HG03196 (cell line): ENCODE results near the gene NKX1-1.

Source experiments
- ATAC-seq: cut with Tn5 transposase; IDR thresholded peaks from one replicate; pipeline ENCODE4 v1.9.1; 2021; ENCODE audit not compliant: unreplicated experiment

Gene NKX1-1

DNA sequence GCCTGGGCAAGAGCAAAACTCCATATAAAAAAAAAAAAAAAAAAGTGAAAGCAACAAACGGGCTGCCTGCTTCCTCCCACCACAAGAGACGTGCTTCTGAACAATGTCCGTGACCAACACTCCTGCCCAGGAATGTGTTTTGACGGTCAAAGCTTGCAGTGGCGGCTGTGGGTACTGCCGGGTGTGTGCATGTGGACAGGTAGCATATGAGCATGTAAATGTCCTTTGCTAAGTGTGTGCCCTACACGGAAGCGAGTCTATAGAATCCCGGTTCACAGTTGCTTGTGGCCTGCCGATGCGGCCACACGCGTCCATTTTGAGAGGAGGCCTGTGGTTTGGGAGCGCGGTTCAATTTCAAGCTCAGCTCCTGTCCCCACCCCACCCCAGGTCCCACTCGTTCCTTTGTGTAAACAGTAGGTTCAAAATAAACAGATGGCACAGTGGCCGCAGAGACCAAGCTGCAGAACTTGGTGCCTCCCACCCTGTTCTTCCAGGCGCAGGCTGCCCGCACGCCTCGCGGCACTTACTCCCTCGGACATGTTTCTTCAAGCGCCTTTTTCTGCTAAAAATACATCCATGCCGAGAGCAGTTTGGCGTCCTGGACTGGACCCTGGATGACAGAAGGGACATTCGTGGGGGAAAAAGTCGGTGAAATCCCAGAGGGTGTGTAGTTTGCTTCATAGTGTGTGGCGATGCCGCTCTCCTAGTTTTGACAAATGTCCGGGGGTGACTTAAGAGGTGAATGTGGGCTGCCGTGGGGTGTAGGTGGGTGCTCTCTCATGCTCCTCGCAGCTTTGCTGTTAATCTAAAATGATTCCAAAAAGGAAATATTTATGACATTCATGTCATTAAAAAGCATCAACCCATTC, 11.5 kb upstream of the NKX1-1 start:
- no peak for ATAC-seq

DNA sequence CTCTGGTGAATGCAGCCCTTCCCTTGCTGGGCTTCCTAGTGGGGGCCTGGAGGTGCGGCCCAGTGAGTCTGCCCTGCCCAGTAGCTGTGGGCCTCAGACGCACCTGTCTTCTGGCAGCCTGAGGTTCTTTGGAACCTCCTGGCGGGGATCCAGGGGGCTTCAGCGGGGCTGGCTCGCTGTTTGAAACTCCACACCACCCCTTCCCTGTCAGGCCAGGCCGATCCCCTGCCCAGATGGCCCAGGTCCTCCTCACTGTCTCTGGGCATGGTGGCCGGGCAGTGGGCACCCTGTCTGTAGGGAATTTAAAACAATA, 10.7 kb upstream of the NKX1-1 start:
- no peak for ATAC-seq

DNA sequence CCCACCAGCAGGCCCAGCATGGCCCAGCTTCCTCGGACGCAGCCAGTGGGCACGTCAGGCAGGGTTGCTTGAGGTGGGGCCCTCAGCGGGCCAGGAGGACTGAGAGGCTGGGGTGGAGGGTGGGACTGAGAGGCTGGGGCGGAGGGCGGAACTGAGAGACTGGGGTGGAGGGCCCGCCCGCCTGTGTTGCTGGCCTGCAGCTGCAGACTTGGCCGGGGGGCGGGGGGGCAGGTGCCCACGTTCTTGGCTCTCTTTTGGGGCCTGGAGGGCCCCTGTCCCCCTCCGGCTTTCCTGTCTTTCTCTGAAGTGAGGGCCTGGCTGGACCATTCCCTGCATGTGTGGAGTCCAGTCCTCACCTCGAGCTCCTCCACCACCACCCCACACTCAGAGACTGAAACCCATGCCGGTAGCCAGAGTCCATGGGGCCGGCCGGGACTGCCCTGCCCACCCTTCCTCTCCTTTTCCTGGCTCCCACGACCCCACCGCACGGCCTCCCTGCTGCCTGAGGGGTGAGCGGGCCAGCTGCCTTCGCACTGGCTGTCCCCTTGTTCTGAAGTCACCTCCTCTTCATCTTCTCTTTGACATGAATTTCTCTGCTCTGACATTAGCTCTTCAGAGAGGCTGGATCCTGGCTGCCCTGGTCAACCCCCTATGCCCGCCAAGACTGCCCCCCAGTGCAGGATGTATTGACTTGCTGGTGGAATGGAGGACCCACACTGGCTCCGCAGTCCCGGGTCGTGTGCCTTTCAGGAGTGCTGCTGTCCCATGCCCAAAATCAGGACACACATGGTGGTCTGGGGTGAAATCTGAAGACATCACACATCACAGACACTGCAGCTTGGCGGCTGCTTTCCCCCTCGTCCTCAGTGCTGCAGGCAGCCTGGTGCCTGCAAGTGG, 10.1 kb upstream of the NKX1-1 start:
- no peak for ATAC-seq

DNA sequence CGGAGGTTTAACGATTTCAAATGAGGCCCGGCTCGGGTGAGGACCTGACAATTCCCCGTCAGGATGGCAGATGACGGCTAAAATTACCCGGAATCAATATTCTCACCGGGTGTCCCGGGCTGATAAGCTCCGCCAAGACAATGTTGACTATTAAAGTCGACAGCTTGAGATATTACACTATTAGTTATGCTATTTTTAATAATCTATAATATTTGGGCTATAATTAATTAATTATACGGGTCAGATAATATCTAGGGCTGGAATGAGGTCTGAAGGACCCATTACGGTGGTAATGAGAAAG, 9.4 kb upstream of the NKX1-1 start:
- no peak for ATAC-seq

DNA sequence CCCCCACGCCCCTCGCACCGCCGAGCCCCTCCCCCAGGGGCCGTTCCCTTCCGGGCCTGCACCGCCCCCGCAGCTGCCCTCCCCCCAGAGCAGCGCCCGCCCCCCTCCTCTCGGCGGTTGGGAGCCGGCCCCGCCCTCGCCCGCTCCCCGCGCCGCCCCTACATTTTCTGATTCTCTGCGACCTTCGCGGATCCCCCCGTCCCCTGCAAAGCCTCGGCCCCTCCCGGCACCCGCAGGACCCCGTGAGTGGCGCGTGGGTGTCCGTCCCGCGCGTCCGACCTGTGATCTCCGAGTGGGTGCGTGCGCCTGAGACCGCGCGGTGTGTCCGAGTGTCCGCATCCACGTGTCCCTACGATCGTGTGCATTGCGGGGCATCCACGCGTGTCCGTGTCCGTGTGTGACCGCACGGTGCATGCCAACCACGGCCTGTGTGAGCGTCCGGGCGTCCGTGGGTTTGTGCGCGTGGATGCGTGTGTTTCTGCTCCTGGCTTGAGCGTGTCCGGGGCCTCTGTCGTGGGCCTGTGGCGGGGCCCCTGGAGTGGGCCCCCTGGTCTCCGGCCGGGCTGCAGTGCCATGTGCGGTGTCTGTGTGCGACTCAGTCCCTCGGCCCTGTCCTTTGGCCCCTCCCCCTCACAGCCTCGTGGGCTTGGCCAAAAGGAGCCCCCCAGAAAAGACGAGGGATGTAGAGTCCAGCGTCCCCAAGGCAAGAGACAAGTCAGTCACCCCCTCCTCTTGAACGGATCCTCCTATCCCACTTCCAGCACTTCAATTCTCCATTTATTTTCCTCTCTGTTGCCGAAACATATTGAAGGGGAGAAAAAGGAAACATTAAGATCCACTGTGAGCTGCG, 8.8 kb upstream of the NKX1-1 start:
- ATAC-seq, result no peak

DNA sequence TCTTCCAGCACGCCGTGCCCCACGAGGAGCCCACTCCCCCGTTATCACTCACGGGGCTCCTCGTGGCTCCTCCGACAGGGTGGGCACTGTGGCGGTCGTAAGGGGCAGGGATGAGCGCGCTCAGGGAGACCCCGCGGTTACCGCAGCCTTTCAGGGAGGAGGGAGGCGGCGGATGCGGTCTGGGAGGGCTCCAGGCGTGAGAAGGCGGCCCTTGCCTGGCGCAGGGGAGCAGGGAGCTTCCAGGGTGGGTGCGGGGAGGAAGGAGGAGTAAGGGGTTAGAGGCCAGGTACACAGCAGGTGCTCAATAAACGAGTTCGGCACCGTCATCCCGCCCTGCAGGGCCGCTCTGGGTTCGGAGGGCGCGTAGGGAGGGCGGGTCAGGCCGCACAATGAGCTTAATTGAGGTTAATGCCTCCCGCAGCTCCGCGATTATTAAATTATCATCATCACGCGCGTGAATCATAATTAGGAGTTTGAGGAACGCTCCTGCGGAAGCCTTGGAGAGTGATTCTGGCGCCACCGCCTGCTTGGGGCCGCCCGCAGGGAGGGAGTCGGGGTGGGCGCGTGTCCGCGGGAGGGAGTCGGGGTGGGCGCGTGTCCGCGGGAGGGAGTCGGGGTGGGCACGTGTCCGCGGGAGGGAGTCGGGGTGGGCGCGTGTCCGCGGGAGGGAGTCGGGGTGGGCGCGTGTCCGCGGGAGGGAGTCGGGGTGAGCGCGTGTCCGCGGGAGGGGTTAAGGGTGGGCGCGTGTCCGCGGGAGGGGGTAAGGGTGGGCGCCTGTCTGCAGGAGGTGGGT, 7.6 kb upstream of the NKX1-1 start:
- no peak for ATAC-seq

DNA sequence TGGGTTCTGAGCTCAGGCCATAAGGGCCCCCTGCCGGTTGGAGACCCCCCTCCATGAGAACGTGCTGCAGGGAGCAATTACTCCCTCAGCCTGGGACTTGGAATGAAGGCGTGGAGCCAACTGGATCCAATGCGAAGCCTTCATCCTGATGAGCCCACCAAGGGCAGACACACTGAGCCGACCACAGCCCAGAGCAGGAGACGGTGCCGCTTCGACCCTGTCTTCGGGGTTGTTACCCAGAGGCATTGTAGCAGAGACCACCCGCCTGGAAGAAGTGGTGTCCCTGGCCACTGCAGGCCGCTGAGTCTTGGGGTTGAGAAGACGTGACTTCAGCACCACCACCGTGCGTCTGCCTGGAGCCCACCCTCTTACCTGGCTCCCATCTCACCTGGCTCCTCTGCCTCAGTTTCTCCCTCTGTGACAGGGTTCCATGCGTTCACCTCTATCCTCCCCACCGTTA, 7.0 kb upstream of the NKX1-1 start:
- no peak for ATAC-seq

DNA sequence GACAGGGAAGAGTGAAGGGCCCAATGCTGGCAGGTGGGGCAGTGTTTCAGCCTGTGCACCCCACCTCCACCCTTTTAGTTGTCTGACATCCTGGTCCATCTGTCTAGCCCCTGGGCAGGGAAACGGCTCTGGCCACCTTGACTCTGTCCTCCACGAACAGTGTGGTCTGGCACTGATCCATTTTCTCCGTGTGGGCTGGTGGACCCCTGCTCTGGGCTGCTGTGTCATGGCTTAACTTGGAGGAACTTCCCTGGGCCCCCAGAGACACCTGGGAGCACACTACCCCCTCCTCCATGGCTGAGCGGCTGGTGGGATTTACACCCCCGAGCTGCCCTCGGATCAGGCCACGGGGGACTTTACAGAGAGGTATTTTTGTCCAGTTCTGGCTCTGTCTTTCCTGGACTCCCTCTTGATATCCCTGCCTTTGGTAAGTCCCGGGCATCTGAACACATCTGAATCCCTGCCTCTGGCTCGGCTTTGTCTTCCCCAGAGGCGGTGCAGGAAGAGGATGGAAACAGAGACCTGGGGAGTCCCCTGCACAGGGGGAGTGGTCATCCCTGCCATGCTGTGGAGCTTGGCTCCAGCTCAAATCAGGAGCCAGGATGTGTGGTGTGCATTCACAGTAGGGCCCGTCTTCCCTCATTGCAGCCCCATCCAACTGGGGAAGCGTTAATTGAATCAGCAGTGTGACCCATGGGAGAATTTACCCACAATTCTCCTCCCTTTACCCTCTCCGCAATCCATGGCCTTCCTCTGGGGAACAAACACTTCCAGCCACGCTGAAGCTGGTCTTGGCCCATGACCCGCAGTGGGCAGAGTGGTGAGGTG, 6.3 kb upstream of the NKX1-1 start:
- ATAC-seq, result no peak

DNA sequence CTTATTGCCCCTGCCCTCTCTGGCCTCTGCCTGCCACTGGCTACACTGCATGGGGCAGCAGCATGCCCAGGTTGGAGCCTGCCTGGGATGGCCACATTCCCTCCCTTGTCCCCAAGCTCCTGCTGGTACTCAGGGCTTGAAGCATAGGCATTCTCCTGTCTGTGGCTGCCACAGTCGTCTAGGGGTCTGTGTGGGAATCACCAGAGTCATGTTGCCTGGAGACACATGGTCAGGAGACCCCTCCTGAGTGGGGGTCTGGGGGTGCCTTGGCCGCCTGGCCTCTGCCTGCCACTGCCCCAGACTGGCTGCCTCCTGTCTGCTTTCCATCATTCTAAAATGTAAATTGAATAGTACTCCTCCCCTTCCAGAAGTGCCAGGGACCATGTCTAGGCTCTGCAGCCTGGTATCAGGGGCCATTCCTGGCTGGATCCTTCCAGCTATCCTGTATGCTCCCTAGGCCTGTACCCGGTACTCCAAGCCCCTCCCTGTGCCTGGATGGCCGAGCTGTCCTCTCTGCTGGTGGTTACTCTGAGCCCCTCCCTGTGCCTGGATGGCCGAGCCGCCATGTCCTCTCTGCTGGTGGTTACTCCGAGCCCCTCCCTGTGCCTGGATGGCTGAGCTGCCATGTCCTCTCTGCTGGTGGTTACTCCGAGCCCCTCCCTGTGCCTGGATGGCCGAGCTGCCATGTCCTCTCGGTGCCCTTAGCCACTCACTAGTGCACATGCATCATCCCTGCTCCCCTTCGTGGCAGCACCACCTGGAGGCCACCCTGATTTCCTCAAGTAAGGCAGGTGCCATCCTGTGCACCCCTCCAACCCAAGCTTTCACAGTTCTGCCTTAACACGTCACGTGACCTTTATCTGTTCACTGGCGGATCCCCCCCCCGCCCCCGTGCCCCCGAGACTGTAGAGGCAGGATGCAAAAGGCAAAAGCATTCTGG, 5.5 kb upstream of the NKX1-1 start:
- ATAC-seq, result no peak

DNA sequence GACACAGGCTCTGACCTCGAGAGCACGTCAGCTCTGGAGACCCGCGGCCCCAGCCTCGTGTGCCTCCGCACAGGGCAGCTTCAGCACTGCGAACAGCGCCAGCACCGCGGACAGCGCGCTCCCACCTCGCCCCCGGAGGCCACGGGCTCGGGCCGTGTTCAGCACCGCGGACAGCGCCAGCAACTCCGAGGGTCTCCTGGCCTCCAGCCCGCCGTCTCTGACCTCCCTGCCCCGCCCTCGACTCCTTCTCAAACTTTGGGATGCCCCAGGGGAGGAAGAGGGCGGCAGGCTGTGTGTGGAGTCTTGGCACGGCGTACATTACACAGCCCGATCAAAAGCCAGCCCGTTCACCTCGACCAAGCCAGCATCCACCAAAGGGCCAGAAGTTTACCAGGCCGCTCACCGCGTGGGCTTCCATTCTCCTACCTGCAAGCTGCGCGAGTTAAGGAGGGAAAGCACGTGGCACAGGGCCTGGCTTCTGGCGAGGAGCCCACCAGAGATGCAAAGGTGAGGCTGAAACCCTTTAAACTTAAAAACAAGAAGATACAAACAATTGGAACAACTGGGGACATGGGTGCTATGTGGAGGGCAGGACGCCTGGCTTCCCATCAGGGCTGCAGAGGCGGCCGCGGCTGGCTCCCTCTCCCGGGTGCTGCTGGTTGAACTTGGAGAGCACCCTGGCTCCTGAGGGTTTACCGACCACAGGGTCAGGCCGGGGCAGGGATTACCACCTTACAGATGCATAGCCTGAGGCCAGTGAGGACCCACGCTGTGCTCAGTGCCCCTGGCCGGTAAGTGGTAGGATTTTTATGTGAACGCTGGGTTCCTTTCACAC, 4.5 kb upstream of the NKX1-1 start:
- ATAC-seq, result no peak

DNA sequence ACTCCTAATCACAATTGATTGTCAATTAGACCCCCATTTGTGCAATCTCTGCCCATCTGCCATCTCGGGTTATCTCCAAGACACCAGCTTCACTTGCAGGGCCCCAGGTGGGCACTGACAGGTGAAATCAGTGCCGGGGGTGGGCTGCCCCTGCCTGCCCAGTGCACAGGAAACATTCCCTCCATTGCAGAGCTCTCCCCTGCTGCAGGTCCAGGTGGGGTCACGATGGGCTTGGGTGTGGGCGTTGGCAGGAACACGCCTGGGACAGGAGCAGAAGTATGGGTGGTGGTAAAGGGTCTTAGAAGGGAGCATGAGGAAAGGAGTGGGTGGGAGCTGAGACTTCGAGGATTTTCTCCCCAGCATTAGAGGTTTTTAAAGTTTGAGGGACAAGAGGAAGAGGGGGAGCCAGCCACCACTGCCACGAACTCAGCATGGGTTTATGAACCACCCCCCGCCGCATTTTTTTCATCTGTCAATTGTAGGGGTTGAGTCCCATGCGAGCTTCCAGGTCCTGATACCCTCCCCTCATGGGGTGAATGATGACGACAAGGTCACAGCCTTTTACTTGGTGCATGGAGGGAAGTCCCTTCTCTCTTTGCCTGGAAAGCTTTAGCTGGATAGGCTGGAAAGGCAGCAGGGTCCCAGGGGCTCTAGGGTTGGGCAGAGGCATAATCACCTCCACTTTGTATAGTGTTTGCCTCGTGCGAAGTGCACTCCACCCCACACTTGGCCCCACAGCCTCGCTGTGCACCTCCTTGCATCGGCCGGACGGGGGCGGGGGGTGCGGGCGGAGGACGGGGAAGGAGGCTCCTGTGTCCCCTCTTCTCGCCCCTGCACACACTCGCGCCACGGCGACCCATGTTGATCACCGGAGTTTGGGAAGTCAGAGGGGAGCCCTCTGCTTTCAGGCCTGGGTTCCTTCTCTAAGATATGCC, 3.5 kb upstream of the NKX1-1 start:
- no peak for ATAC-seq

DNA sequence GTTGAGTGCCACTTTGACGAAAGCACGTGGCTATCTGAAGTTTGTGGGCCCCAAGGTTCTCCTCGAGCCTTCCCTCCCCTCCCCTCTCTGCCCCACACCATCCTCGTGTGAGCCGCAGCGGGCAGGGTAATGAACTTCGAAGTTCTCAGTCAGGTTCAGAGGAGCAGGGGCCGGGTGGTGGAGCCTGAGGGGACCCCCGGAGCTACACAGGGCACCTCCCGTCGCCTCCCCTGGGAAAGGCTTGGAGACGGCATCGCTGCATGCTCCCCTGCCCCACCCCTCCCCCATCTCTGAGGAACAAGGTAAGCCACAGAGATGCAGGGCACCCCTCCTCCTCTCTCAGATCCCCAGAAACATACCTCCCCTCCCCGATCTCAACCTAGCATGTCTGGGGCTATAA, 2.8 kb upstream of the NKX1-1 start:
- ATAC-seq, result no peak

DNA sequence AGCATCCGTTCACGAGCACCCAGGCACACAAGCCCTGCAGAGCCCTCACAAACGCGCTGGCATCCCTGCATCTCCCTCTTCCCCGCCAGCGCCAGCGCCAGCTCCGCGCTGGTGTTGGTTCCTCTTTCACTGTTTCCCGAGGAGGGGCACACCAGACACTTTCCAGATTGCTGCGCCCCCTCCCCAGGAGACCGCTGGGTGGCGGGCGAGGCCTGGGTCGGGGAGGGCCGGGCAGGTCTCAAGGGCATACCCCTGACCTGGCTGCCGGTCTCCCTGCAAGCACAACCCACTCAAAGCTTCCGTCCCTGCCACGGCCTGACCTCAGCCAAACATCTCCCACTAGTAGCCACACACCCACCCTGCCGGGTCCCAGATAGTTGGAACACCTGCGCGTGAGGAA, 2.2 kb upstream of the NKX1-1 start:
- ATAC-seq, result no peak

DNA sequence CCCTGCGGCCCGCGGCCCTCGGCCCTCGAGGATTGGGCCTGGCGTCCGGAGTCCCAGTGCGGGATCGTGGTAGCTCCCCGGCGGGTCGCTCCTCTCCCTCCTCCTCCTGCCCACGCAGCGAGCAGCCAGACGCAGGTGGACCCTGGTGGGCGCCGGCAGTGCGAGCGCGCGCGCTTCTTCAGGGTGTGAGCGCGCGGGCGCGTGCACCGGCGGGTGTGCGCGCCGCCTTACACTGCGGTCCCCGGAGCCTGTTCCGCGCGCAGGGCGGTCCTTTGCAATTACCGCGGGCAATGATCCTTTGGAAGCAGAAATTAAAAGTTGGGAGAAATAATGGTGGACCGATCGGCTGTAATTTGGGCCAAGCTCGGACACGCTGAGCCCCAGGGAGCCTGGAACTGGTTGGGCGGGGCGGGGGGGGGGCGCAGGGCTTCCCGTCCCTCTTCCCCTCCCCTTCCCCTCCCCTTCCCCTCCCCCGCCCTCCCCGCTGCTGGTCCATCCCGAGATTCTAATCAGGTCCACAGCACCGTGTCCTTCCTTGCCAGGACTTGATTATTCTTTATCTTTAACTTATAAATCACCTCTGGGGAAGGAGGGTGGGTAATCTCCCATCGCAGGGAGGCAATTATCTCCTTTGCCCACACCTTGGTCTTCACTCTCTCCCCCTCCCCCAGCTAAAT, 1.6 kb upstream of the NKX1-1 start:
- ATAC-seq, result no peak

DNA sequence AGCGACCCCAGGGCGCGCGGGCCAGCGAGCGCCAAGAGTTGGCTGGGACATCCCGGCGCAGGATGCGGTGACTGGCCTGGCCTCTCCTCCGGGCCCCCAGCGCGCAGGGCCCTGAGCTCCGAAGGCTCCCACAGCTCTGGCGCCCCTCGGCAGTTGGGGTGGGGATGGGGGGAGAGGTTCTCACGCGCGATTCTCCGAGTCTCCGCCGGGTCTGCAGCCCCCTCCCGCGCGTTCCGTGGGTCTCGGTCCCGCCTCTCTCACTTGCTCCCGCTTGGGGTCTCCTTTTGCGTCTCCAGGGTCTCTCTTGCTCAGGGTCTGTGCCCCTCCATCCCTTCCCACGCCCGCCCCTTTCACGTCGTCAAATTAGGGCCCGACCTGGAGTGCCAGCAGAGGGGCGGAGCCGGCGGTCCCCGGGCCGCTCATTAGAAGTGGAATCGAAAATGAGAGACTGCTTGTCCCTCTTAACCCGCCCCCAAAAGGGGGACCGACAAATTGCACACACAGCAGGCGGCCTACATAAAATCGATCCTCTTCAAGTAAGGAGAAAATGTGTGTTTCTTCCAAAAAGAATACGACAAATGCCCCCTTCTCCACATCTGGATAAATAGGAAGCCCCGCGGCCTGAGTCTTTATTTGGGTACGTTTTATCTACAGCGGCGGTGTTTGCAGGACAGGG, 877 bp upstream of the NKX1-1 start:
- ATAC-seq, result no peak
